WERI-Rb-1 (cell line): ENCODE measurements around the gene MAN1A2.

ENCODE experiments used
- DNase-seq: peaks from one replicate; pipeline ENCODE4 v3.0.0-alpha.2; 2020
- H3K27ac ChIP-seq: fragments of 250-450 bp; sonication (Bioruptor Pico); 2 replicates; pipeline ENCODE4 v1.5.1; 2020; ENCODE audit warnings: mild to moderate bottlenecking, moderate library complexity
- H3K27me3 ChIP-seq: fragments of 250-450 bp; sonication (Bioruptor Pico); 2 replicates; pipeline ENCODE4 v1.5.1; 2021; ENCODE audit warnings: mild to moderate bottlenecking, low read depth, moderate library complexity; ENCODE audit not compliant: insufficient read depth, severe bottlenecking
- H3K36me3 ChIP-seq: fragments of 250-450 bp; sonication (Bioruptor Pico); 2 replicates; pipeline ENCODE4 v1.5.1; 2020; ENCODE audit warnings: mild to moderate bottlenecking, moderate library complexity
- H3K4me3 ChIP-seq: 2 replicates; pipeline ENCODE4 v1.5.1; 2011; ENCODE audit warnings: low read depth, mild to moderate bottlenecking, control low read depth, low read length
- H3K9me3 ChIP-seq: fragments of 250-450 bp; sonication (Bioruptor Pico); 2 replicates; pipeline ENCODE4 v1.5.1; 2021; ENCODE audit warnings: mild to moderate bottlenecking, moderate library complexity; ENCODE audit not compliant: severe bottlenecking
- CTCF ChIP-seq: IDR thresholded peaks from 2 replicates; pipeline ENCODE4 v1.5.1; 2011; ENCODE audit warnings: low read depth, mild to moderate bottlenecking, control low read depth, inconsistent platforms, low read length

Gene MAN1A2

GRCh38 chr1:117567976-117568375 is 200.7 kb downstream of the MAN1A2 start:
- TF ChIP-seq CTCF: no peak
- H3K27me3 ChIP-seq: no peaks in the 10 kb centered on the region
- no peak overlapping the region for H3K4me3 ChIP-seq
- no peak overlapping the region for H3K27ac ChIP-seq
- H3K9me3 ChIP-seq: no peaks in the 10 kb centered on the region
- H3K36me3 ChIP-seq: no peaks in the 10 kb centered on the region
- DNase-seq: no peak

DNA sequence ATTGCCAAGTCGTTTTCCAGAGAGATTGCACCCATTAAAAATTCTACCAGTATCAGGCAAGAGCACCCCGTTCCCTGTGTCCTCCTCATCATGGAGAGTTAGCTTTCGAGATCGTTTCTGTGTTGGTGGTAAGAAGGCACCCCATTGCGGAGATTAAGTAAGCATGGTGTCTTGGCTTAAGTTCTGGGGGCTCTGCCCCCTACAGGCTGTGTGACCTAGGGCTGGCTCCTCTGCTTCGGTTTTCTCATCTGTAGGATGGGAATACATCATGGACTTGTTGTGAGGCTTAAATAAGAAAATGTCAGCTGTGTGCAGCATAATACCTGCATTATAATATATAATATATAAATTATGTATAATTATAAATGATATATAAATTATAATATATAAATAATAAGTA is 201.8 kb downstream of the MAN1A2 start:
- DNase-seq: no peak
- no peak overlapping the region for H3K27ac ChIP-seq

DNA sequence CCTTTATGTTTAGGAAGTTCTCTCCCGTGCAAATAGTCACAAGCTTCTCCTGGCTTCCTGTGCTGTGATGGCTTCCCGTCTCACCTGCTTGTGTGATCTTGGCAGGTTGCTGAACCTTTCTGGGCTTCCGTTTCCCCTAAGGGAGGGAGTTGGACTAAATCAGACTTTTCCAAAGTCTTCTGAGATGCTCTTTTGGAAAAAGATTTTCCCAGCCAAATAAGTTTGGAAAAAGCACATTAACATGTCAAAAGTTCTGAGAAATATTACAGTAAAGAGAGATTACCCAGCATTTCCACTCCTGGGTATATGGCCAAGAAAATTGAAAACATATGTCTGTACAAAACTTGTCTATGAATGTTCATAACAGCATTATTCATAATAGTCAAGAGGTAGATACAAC is 202.6 kb downstream of the MAN1A2 start:
- Histone ChIP-seq H3K36me3 (no peaks in the 10 kb centered on the region), H3K4me3 (no peak overlapping the region), H3K9me3 (no peaks in the 10 kb centered on the region), H3K27me3 (no peaks in the 10 kb centered on the region), H3K27ac (no peak overlapping the region)
- DNase-seq: no peak
- TF ChIP-seq CTCF: no peak

More for the DNA sequence above, 201.8 kb downstream of the MAN1A2 start:
- no peak overlapping the region for H3K4me3 ChIP-seq
- H3K27me3 ChIP-seq: no peaks in the 10 kb centered on the region
- H3K9me3 ChIP-seq: no peaks in the 10 kb centered on the region
- H3K36me3 ChIP-seq: no peaks in the 10 kb centered on the region
- TF ChIP-seq CTCF: 0 out of 2 replicates have a peak, but pooled peaks have one; percentile 8

DNA sequence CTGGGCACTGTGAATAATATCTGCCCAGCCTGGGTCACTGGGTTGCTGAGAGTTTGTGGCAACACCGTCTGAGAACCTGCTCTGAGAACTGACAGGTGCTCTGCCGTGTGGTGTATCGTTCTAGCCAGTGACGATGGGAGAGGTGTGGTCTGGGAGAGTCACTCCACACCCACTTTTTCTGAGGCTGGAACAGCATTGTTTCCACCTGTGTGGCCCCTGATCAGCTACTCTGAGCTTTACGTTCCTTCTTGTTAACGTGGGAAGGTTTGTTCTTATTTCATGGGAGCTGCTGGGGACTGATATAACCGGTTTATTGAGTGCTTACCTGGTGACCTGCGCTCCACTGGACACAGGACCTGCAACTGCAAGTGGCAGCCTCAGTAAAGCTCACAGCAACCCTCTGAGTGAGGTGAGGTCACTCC is 203.8 kb downstream of the MAN1A2 start:
- H3K27ac ChIP-seq: no peak overlapping the region
- H3K36me3 ChIP-seq: no peaks in the 10 kb centered on the region
- TF ChIP-seq CTCF: no peak
- H3K27me3 ChIP-seq: no peaks in the 10 kb centered on the region
- H3K9me3 ChIP-seq: no peaks in the 10 kb centered on the region
- no peak for DNase-seq
- H3K4me3 ChIP-seq: no peak overlapping the region

- Histone ChIP-seq H3K9me3 (no peaks in the 10 kb centered on the region), H3K36me3 (no peaks in the 10 kb centered on the region), H3K4me3 (no peak overlapping the region), H3K27ac (no peak overlapping the region), H3K27me3 (no peaks in the 10 kb centered on the region)
- DNase-seq: no peak
- no peak for TF ChIP-seq CTCF
Measured at GRCh38 chr1:117571496-117571895, 204.2 kb downstream of the MAN1A2 start.

- H3K27me3 ChIP-seq: no peaks in the 10 kb centered on the region
- H3K36me3 ChIP-seq: no peaks in the 10 kb centered on the region
- no peaks in the 10 kb centered on the region for H3K9me3 ChIP-seq
- no peak overlapping the region for H3K4me3 ChIP-seq
- DNase-seq: no peak
- TF ChIP-seq CTCF: no peak
- H3K27ac ChIP-seq: no peak overlapping the region
Measured at GRCh38 chr1:117572546-117572945, 205.3 kb downstream of the MAN1A2 start.
